Measurements from ENCODE around the gene PHACTR2.
"Not testable (repeated sequence)": the region's sequence is repeated elsewhere in the genome, so short reads cannot be mapped to it uniquely, and the experiment has no call there.

PHACTR2 gene

GRCh38 chr6:143772116-143773086 lies 94.6 kb downstream of the PHACTR2 start:
- DNase-seq: no peak

- no peak for DNase-seq
Measured at GRCh38 chr6:143773506-143774150, 95.9 kb downstream of the PHACTR2 start.

- no peak for DNase-seq
Measured at GRCh38 chr6:143774347-143774746, 96.6 kb downstream of the PHACTR2 start.

DNA sequence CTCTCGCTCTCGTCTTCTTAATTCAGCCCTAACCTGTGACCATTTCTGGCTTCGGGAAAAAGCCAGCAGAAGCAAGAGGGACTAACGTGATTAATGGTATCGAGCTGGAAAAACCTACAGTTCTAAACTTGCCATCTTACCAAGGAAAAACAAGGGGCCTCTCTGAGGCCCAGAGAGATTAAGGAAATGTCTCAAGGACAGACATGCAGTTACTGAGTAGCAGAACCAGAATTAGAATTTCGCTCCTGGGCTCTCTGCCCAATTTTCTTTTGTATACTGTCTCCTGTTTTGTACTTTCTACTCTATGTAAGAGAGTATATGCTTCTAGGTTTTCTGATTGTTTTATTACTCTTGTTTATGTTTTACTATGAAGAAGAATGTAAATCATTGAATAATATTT lies 97.6 kb downstream of the PHACTR2 start:
- no peak for DNase-seq

- no peak for DNase-seq
Measured at GRCh38 chr6:143778926-143779325, 101.2 kb downstream of the PHACTR2 start.

DNA sequence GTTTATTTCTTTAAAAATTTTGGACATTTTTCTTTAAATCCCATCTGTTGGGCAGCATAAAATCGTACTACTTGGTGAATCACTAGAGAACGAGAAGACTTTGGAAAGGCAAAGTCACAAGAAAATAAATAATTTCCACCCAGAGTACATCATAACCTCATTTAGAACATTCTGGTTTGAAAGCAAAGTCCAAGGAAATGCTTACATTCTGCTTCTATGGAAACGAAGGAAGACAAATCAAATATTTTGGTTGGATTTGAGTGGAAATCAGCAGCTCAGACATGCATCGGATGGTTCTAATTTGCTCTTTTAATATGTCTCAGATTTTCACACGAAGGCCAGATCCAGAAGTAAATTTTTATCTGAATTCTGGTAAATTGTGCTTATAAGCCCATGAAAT lies 104.7 kb downstream of the PHACTR2 start:
- DNase-seq: no peak

- DNase-seq: no peak
Measured at GRCh38 chr6:143783077-143783476, 105.3 kb downstream of the PHACTR2 start.

DNA sequence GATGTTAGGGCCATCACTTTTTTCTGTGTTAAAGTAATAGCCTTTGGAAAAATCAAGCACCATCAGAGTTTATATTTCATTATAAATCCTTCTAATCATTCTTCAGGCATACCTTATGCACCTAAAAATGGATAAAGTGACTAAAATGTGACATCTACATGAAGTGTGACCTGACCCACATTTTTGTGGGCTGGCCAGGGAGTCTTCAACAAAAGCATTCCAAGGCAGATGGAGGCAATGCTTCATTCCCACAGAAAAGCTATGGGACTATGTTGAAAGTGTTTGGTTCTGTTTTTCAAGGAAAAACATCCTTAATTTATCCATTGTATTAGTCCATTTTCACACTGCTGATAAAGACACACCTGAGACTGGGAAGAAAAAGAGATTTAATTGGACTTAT lies 106.6 kb downstream of the PHACTR2 start:
- no peak for DNase-seq

GRCh38 chr6:143786371-143786770 lies 108.6 kb downstream of the PHACTR2 start:
- DNase-seq: not testable (repeated sequence)

DNA sequence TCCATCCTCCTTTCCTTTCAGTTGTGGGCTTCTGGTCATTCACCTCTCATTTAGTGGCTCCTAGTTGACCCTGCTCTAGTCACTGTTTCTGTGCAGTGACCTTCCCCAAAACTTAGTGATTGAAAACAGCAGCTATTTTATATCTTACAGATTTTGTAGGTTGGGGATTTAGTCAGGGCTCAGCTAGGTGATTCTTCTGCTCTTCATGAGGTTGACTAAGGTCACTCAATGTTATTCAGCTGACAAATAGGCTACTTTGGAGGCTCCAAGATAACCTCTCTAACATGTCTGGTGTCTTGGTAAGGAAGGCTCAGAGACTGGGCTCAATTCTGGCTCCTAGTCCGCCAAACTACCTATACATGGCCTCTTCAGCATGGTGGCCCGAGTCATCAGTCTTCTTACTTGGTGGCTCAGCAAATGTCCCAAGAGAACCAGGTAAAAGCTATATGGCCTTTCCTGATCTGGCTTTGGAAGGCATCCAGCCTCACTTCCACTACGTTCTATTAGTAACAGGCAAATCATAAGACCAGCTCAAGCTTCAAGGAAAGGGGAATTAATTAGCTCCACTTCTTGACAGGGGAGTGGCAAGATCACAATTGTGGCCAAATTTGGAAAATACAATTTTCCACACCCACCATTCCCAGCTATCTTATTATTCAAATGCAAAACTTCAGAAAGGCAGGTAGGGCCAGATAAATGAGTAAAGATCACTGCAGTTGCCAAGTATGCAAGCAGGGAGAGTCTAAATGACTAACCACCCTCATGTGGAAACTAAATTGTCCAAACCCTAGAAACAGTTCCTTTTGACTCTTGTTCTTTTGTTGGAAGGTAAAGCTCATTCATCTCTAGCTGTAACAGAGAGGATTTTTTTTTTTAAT lies 114.9 kb downstream of the PHACTR2 start:
- no peak for DNase-seq

GRCh38 chr6:143793280-143793619 lies 115.5 kb downstream of the PHACTR2 start:
- DNase-seq: no peak

- DNase-seq: not testable (repeated sequence)
Measured at GRCh38 chr6:143796551-143796950, 118.8 kb downstream of the PHACTR2 start.

DNA sequence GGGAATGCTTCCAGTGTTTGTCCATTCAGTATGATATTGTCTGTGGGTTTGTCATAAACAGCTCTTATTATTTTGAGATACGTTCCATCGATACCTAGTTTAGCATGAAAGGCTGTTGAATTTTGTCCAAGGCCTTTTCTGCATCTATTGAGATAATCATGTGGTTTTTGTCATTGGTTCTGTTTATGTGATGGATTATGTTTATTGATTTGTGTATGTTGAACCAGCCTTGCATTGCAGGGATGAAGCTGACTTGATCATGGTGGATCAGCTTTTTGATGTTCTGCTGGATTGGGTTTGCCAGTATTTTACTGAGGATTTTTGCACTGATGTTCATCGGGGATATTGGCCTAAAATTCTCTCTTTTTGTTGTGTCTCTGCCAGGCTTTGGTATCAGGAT lies 120.7 kb downstream of the PHACTR2 start:
- not testable (repeated sequence) for DNase-seq

DNA sequence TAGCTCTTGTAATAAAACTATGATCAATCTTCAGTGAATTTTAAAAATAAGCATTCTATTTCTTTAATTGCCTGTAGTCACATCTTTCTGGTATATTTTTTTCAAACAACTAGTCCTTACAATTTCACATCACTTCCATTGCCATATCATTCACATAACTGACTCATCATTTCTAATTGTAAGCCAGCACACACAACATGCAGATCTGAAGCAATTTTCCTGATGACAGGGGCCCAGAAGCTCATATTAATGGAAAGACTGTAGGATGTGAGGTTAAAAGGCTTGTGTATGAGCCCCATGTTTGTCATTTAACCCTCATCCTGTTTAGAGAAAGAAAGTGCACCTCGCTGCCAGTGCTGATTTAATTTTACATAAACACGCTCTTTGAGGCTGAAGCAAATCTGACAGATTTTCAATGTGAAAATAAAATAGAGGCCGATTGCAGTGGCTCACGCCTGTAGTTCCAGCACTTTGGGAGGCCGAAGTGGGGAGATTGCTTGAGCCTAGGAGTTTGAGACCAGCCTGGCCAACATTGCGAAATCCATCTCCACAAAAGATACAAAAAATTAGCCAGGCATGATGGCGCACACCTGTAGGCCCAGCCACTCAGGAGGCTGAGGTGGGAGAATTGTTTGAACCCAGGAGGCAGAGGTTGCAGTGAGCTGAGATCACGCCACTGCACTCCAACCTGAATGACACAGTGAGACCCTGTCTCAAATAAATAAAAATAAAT lies 125.2 kb downstream of the PHACTR2 start:
- DNase-seq: no peak

GRCh38 chr6:143803769-143804568 lies 126.2 kb downstream of the PHACTR2 start:
- DNase-seq: no peak

- DNase-seq: no peak
Measured at GRCh38 chr6:143804835-143805239, 127.1 kb downstream of the PHACTR2 start.

DNA sequence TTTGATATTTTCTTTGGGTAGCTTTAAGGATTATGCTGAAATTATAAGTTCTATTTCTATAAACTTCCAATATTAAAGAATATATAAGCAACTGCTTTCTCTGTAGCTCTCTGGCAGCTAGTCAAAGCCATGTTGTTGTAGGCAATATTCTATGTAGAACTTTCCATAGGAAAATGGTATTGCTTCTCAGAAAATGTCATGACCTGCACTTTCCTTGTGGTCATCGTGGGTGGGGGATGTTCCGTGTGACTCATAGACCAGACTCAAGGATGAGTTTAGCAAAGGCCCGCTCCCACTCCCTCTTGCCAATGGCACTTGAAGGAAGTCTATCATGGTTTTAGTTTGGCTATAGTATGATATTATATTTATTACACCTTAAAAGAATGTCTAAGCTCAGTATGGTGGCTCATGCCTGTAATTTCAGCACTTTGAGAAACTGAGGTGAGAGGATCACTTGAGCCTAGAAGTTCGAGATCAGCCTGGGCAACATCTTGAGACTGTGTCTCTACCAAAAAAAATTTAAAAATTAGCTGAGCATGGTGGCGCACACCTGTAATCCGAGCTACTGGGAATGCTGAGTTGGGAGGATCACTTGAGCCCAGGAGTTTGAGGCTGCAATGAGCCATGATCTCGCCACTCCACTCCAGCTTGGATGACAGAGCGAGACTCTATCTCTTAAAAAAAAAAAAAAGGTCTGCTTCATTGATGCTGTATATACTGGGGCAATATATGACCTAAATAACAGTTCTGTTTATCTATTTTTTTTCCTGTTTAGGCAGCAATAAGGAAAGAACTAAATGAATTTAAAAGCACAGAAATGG lies 128.7 kb downstream of the PHACTR2 start:
- DNase-seq: no peak

DNA sequence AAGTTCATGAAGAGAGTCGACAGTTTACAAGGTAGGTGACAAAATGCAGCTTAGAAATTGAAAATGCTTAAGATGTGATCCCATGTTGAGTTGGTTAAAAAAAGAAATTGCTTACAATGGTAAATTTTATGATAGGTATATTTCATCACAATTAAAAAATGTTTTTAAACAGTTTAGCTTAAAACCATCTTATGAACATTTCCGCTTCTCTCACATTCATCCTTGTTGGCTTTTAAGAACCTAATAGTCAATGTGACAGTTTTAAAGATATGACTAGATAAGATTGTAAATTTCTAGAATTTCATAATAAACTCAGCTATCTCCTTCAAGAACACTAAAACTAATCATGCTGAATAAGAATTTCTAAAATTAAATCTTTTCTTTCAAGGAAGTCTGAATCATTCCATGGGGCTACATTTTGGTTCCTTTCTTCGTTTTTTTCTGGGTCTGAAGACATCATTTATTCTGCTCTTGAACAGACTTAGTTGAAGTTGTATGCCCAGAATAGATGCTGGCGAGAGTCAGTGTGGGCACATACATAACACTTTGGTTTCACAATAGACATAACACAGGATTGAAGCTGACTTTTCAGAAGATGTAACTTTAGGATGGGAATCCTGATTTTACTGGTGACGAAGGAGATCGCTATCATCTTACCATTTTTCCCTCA lies 129.5 kb downstream of the PHACTR2 start:
- no peak for DNase-seq

- DNase-seq: no peak
Measured at GRCh38 chr6:143810745-143811144, 133.0 kb downstream of the PHACTR2 start.

- no peak for DNase-seq
Measured at GRCh38 chr6:143811501-143812157, 133.9 kb downstream of the PHACTR2 start.
